Activated gamma-delta T cell treated with anti-CD3 and anti-CD28 coated beads, Interleukin-2, amount 50 U/mL, for 16 hours (primary cell): ENCODE measurements around the gene SLC10A7.

Source experiments
- DNase-seq: peaks from one replicate; pipeline ENCODE4 v3.0.0-alpha.2; 2020; ENCODE audit warnings: low read depth

SLC10A7 gene

GRCh38 chr4:146439437-146439836 is 82.3 kb downstream of the SLC10A7 start:
- no peak for DNase-seq

GRCh38 chr4:146437778-146438177 is 84.0 kb downstream of the SLC10A7 start:
- DNase-seq = no peak

GRCh38 chr4:146436423-146437162 is 85.1 kb downstream of the SLC10A7 start:
- no peak for DNase-seq

GRCh38 chr4:146435962-146436361 is 85.8 kb downstream of the SLC10A7 start:
- DNase-seq = no peak

- no peak for DNase-seq
These were observed 89.7 kb downstream of the SLC10A7 start for GRCh38 chr4:146432065-146432464.

GRCh38 chr4:146428298-146428697 is 93.4 kb downstream of the SLC10A7 start:
- no peak for DNase-seq

GRCh38 chr4:146417822-146418221 is 103.9 kb downstream of the SLC10A7 start:
- DNase-seq = no peak

GRCh38 chr4:146415829-146416228 is 105.9 kb downstream of the SLC10A7 start:
- DNase-seq = no peak

- DNase-seq = no peak
These were observed 114.1 kb downstream of the SLC10A7 start for GRCh38 chr4:146407669-146408084.

- DNase-seq = no peak
These were observed 114.5 kb downstream of the SLC10A7 start for GRCh38 chr4:146407257-146407656.

GRCh38 chr4:146401274-146401673 is 120.5 kb downstream of the SLC10A7 start:
- DNase-seq = no peak

GRCh38 chr4:146398896-146399445 is 122.8 kb downstream of the SLC10A7 start:
- DNase-seq = no peak

GRCh38 chr4:146398404-146398803 is 123.3 kb downstream of the SLC10A7 start:
- no peak for DNase-seq

- no peak for DNase-seq
These were observed 132.2 kb downstream of the SLC10A7 start for GRCh38 chr4:146389561-146389960.

GRCh38 chr4:146382194-146382593 is 139.5 kb downstream of the SLC10A7 start:
- no peak for DNase-seq

GRCh38 chr4:146381263-146381872 is 140.4 kb downstream of the SLC10A7 start:
- no peak for DNase-seq

- no peak for DNase-seq
These were observed 142.0 kb downstream of the SLC10A7 start for GRCh38 chr4:146379744-146380143.

GRCh38 chr4:146371812-146372211 is 149.9 kb downstream of the SLC10A7 start:
- DNase-seq = no peak

GRCh38 chr4:146370841-146371240 is 150.9 kb downstream of the SLC10A7 start:
- DNase-seq = no peak

- no peak for DNase-seq
These were observed 152.3 kb downstream of the SLC10A7 start for GRCh38 chr4:146369446-146369845.

GRCh38 chr4:146368209-146368608 is 153.5 kb downstream of the SLC10A7 start:
- DNase-seq = no peak

GRCh38 chr4:146367347-146367746 is 154.4 kb downstream of the SLC10A7 start:
- no peak for DNase-seq

GRCh38 chr4:146359771-146360170 is 162.0 kb downstream of the SLC10A7 start:
- DNase-seq = no peak
